Mononuclear cell (primary cell): ENCODE results near the gene ALPG. TPM values are rescaled to one million over a fixed set of nuclear protein-coding genes. Genes with fewer than 3 reads are reported as not detected.

Experiments used
- H3K27me3 ChIP-seq: 2 replicates; pipeline ENCODE4 v1.6.0; 2011; ENCODE audit warnings: low read length, control low read depth; ENCODE audit not compliant: insufficient read depth
- H3K4me1 ChIP-seq: 2 replicates; pipeline ENCODE4 v1.5.1; 2011; ENCODE audit warnings: mild to moderate bottlenecking, low read length, control low read depth; ENCODE audit not compliant: insufficient read depth
- H3K4me3 ChIP-seq: 2 replicates; pipeline ENCODE4 v1.5.1; 2011; ENCODE audit warnings: mild to moderate bottlenecking, low read length, moderate library complexity
- H3K9me3 ChIP-seq: 2 replicates; pipeline ENCODE4 v1.5.1; 2011; ENCODE audit warnings: low read depth, mild to moderate bottlenecking, control low read depth, low read length
- total RNA-seq: library from RNA; depleted of rRNA; stranded (reverse); fragments of >200 nt; gene quantifications from one replicate; pipeline ENCODE4 v1.2.3, GENCODE V29; 2012

Gene ALPG
- total RNA-seq, 1 donor = not detected

GRCh38 chr2:232459419-232460035, 52.9 kb downstream of the ALPG start:
- H3K4me3 ChIP-seq = no peak overlapping the region
- no peaks in the 10 kb centered on the region for H3K9me3 ChIP-seq

GRCh38 chr2:232460171-232460570, 53.5 kb downstream of the ALPG start:
- Histone ChIP-seq H3K27me3 (no peaks in the 10 kb centered on the region), H3K4me3 (no peak overlapping the region), H3K4me1 (no peaks in the 10 kb centered on the region), H3K9me3 (no peaks in the 10 kb centered on the region)

More at GRCh38 chr2:232459419-232460035, 52.9 kb downstream of the ALPG start:
- H3K27me3 ChIP-seq = no peaks in the 10 kb centered on the region
- H3K4me1 ChIP-seq = no peaks in the 10 kb centered on the region

Other genes starting within 250 kb of the ALPG start
- gene ALPP, start 28.1 kb upstream of the ALPG start, total RNA-seq = not detected
- not detected for gene ALPI, start 49.3 kb downstream of the ALPG start, total RNA-seq
- not detected for gene ECEL1, start 81.0 kb downstream of the ALPG start, total RNA-seq
- not detected for gene PRSS56, start 113.5 kb downstream of the ALPG start, total RNA-seq
- not detected for gene CHRND, start 119.3 kb downstream of the ALPG start, total RNA-seq
- not detected for gene CHRNG, start 132.8 kb downstream of the ALPG start, total RNA-seq
- gene TIGD1, start 143.7 kb downstream of the ALPG start, total RNA-seq = 23.7 TPM
- 50.1 TPM for gene EIF4E2, start 143.8 kb downstream of the ALPG start, total RNA-seq
- gene EFHD1, start 226.8 kb downstream of the ALPG start, total RNA-seq = 0.42 TPM